Measurements from ENCODE around the gene CPPED1.

DNA sequence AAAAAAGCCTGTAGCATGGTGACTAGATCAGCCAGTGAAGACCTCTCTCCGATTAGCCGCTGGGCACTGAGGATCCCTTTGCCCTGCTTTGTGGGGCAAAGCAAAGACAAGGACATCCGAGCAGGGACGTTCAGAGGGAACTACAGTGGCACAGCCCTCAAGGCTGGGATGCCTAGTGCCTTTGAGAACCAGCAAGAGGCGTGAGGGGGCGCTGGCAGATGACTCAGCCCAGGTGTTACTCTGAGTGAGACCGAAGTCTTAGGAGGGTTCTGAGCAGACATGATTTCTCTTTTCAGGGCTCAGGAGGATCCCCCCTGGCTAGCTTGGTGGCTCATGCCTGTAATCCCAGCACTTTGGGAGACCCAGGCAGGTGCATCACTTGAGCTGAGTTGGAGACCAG, 178.6 kb downstream of the CPPED1 start:
- TF ChIP-seq POLR2AphosphoS5 (IDR thresholded peaks at IDR 0.05; ENCODE audit: borderline replicate concordance, low read depth, low read length) (no peak), EZH2 (IDR thresholded peaks at IDR 0.05) (no peak)
